ENCODE results near the gene XKR7.

Gene XKR7

DNA sequence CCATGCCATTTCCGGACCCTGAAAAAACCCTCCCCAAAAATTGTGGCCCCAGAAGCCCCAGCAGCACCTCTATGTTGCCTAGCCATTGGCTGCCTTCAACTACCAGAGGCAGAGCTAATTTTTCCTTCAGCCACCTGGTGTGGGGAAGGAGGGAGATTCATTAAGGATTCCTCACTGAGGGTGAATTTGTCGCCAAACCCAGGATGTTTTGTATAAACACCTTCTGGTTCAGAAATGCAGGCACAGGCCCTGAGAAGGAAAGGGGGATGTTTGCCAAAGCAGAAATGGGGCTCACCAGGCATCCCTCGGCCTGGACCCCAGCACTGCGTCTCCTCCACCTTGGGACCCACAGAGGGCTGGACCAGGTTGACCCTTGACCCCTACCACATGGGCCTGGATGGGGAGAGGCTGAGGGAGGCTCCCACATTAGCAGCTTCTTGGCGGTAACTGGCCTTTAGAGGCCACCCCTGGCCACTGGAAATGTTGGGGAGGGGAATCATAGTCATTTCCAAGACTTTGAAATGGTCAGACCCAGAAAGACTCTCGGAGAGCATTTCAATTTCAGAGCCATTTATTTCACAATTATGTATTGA is 14.3 kb upstream of the XKR7 start:
- intact Hi-C loops (cut with micrococcal nuclease), result no loop called here
- Mint-ChIP-seq H3K36me3 (ENCODE audit: low read depth) (peaks cover 26% of the 10 kb centered on the region), H3K4me1 (ENCODE audit: low read depth) (peaks cover 44% of the 10 kb centered on the region), H3K27ac (no peak overlapping the region), H3K9me3 (peaks cover 5% of the 10 kb centered on the region), H3K4me3 (no peak overlapping the region), H3K27me3 (peaks cover 26% of the 10 kb centered on the region)

DNA sequence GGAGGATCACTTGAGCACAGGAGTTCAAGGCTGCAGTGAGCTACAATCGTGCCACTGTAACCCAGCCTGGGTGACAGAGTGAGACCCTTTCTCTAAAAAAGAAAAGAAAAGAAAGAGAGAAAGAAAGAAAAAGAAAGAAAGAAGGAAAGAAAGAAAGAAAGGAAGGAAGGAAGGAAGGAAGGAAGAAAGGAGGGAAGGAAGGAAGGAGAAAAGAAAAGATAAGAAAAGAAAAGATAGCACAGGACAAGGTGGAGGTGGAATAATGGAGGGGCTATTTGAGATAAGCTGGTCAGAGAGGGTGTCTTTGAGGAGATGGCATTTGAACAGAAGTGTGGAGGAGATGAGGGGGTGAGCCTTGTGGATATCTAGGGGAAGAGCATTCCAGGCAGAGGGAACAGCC is 13.5 kb upstream of the XKR7 start:
- Mint-ChIP-seq H3K4me1 (ENCODE audit: low read depth) (peaks cover 42% of the 10 kb centered on the region), H3K27me3 (peaks cover 30% of the 10 kb centered on the region), H3K27ac (peak overlapping the region; percentile 39), H3K4me3 (no peak overlapping the region), H3K9me3 (no peaks in the 10 kb centered on the region), H3K36me3 (ENCODE audit: low read depth) (peaks cover 18% of the 10 kb centered on the region)
- intact Hi-C loops (cut with micrococcal nuclease), result no loop called here

DNA sequence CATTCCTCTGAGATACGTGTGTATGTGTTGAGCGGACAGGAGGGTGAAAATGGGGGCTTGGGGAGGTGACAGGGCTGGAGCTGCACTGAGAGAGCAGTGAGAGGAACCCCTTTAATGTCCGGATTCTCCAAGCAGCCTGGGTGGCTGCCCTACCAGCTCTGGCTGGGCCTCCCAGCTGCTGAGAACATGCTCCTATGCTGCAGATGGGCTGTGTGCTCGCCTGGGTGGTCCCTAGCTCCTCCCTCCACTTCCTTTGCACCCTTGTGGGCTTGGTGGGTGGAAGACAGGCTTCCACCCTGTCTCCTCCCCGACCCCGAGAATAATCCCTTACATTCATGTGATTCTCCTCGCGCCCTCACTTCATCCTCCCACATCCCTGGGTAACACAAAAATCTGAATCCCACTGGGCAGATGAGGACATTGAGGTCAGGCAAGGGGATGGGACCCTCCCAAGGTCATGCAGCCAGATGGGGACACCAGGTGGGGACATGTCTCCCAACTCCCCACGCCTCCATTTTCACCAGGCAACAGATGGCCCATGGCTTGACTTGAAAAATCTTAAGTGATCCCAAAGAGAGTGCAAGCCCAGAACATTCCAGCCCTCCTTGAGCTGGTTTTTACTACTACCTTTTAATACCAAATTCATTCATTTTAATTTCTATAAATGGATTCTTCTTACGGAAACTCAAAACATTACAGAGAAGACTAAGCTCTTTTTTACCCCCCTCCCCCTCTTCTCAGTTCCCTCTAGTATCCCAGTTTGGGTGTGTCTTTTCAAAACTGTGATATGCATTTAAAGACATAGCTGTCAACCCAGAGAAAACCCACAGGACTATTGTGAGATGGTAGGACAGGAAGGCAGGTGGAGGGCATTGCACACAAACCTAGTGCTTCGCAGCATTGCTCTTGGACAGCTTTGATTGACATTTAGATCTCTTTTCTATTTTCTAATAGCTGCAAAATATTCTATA is 11.1 kb upstream of the XKR7 start:
- intact Hi-C loops (cut with micrococcal nuclease), result no loop called here
- H3K9me3 Mint-ChIP-seq, result no peaks in the 10 kb centered on the region

DNA sequence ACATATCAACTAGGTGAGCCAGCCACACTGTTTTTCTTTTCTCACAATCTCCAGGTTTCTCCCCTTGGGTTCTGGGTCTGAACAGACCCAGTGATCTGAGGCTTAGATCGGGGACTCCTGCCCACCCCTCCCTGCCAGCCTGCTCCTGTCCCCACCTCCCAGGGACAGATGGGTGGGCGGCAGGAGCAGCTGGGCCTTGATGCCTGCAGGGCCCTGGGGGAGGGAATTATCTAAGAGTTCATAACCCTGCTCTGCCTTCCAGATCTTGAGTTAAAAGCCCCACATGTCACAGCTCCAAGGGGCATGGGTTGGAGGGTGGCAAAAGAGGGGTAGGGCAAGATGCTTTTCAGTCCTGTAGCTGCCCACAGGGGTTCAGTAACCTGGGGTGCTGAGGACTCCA is 5.2 kb upstream of the XKR7 start:
- Mint-ChIP-seq H3K36me3 (ENCODE audit: low read depth) (no peaks in the 10 kb centered on the region), H3K4me1 (ENCODE audit: low read depth) (peaks cover 13% of the 10 kb centered on the region), H3K4me3 (no peak overlapping the region), H3K27ac (no peak overlapping the region), H3K9me3 (no peaks in the 10 kb centered on the region), H3K27me3 (peaks cover 61% of the 10 kb centered on the region)
- intact Hi-C loops (cut with micrococcal nuclease), result no loop called here

More for the DNA sequence above, 11.1 kb upstream of the XKR7 start:
- peaks cover 22% of the 10 kb centered on the region for H3K4me1 Mint-ChIP-seq (ENCODE audit: low read depth)
- peak overlapping the region; percentile 63 for H3K27ac Mint-ChIP-seq
- peak overlapping the region; percentile 21 for H3K4me3 Mint-ChIP-seq
- H3K36me3 Mint-ChIP-seq (ENCODE audit: low read depth), result peaks cover 2% of the 10 kb centered on the region
- peaks cover 44% of the 10 kb centered on the region for H3K27me3 Mint-ChIP-seq

DNA sequence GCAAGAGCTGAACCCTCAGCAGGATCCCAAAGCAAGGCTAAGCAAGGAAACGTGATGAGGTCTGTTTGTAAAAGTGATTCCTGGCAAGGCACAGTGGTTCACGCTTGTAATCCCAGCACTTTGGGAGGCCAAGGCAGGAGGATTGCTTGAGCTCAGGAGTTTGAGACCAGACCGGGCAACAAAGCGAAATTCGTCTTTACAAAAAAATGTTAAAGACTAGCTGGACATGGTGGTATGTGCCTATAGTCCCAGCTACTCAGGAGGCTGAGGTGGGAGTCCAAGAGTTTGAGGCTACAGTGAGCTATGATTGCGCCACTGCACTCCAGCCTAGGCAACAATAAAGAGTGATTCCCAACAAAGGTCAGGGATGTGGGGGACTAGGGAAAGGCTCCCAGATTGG is 4.1 kb upstream of the XKR7 start:
- intact Hi-C loops (cut with micrococcal nuclease), result no loop called here
- Mint-ChIP-seq H3K27ac (no peak overlapping the region), H3K36me3 (ENCODE audit: low read depth) (no peaks in the 10 kb centered on the region), H3K4me1 (ENCODE audit: low read depth) (peaks cover 20% of the 10 kb centered on the region), H3K4me3 (no peak overlapping the region), H3K9me3 (no peaks in the 10 kb centered on the region), H3K27me3 (peaks cover 65% of the 10 kb centered on the region)

DNA sequence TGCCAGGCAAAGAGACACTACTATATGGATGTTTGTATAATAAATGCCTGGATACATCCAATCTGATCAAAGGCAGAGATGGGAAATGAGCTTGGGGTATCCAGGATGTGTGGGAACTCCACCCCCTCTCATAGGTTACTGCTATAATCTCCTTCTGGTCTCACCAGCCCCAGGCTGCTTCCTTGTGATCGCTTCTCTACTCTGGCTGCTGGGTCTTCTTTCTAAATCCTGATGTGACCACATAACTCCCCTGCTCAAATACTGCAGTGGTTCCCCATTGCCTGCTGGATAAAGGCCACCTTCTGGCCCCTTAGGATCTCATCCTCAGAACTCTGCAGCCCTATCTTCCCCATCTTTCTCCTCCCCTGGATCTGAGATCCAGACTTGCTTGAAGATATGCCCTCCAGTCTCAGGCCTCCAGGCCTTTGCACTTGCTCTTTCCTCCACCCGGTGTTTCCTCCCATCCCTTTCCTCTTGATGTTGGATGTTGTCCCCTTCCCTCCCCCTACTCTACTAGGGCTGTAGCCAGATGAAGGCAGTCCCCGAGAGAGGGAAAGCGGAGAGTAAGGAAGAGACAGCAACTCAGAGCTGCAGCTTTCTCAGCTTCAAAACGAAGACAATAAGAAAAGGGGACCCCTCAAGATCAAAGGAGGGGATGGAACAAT is 828 bp upstream of the XKR7 start:
- H3K36me3 Mint-ChIP-seq (ENCODE audit: low read depth), result no peaks in the 10 kb centered on the region
- H3K4me3 Mint-ChIP-seq, result peak overlapping the region; percentile 1
- H3K4me1 Mint-ChIP-seq (ENCODE audit: low read depth), result peaks cover 18% of the 10 kb centered on the region
- intact Hi-C loops (cut with micrococcal nuclease), result no loop called here
- peaks cover 62% of the 10 kb centered on the region for H3K27me3 Mint-ChIP-seq
- H3K9me3 Mint-ChIP-seq, result no peaks in the 10 kb centered on the region
- no peak overlapping the region for H3K27ac Mint-ChIP-seq

DNA sequence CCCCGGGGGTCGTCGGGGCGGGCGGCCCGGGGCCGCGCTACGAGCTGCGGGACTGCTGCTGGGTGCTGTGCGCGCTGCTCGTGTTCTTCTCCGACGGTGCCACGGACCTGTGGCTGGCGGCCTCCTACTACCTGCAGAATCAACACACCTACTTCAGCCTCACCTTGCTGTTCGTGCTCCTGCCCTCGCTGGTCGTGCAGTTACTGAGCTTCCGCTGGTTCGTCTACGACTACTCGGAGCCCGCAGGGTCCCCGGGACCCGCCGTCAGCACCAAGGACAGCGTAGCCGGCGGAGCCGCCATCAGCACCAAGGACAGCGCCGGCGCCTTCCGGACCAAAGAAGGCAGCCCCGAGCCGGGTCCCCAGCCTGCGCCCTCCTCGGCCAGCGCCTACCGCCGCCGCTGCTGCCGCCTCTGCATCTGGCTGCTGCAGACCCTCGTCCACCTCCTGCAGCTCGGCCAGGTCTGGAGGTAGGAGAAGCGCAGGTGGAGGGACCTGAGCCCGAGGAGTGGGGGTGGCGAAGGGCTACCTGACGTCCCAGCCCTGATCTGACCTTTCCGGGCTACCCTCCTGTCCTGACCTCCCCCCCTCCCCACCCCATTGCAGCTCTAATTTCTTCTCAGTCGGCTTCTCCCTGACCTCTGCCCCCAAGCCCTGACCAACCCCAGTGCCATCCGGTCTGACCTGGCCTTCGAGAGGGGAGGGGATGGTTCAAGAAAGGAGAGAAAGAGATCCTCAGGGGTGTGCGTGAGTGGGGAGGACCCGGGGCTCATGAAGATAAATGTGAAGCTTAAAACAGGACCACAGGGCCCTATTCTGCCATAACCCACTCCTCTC is 558 bp downstream of the XKR7 start:
- peaks cover 60% of the 10 kb centered on the region for H3K27me3 Mint-ChIP-seq
- no peak overlapping the region for H3K27ac Mint-ChIP-seq
- intact Hi-C loops (cut with micrococcal nuclease), result loop anchor here (1.0 kb wide), 1 partner anchor 16 kb away; the partner anchor contains the start of gene PDRG1

DNA sequence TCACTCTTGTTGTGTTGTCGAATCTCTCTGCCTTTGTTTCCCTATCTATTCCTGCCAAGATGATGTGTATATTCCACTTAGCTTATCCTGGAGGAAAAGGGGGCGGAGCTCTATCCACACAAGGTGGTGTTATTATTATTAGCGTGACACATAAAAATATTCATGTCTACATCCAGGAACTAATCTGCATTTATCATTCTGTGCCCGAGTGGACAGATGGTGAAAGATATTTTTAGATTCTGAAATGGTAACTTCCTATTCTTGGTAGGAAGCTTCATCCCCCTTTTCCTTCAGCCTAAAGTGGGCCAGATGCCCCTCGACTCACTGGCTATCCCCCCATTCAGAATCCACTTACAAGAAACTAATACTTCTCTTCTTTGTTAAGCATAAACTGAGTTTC is 2.0 kb downstream of the XKR7 start:
- Mint-ChIP-seq H3K4me1 (ENCODE audit: low read depth) (peaks cover 18% of the 10 kb centered on the region), H3K9me3 (no peaks in the 10 kb centered on the region), H3K36me3 (ENCODE audit: low read depth) (no peaks in the 10 kb centered on the region), H3K4me3 (no peak overlapping the region), H3K27ac (no peak overlapping the region), H3K27me3 (peaks cover 51% of the 10 kb centered on the region)
- intact Hi-C loops (cut with micrococcal nuclease), result no loop called here

More for the DNA sequence above, 558 bp downstream of the XKR7 start:
- Mint-ChIP-seq H3K4me1 (ENCODE audit: low read depth) (peaks cover 18% of the 10 kb centered on the region), H3K4me3 (peak overlapping the region; percentile 89), H3K9me3 (no peaks in the 10 kb centered on the region), H3K36me3 (ENCODE audit: low read depth) (no peaks in the 10 kb centered on the region)

DNA sequence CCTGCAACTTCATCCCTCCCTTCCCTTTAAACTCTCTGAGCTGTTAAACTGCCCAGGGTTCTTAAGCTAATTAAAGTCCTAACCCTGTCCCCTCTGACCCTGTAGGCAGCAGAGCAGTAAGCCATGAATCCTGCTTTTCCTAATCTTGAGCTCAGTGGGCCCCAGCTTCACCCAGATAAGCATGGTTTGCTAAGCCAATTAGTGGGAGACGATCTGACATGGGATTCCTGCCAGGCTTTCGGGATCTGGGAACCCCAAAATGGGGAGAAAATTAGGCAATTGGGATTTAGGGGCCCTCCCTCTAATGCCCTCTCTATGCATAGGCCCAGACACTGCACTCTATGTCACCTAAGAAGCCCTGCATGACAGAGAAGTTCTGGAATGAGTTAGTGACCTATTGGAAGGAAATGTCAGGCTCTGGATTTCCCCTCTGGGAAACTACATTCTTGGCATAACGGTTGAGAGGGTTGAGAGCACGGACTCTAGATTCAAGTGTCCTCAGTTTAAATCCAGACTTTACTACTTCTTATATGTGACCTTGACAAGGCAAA is 4.6 kb downstream of the XKR7 start:
- intact Hi-C loops (cut with micrococcal nuclease), result no loop called here
- H3K27ac Mint-ChIP-seq, result no peak overlapping the region
- H3K9me3 Mint-ChIP-seq, result no peaks in the 10 kb centered on the region
- H3K4me1 Mint-ChIP-seq (ENCODE audit: low read depth), result peaks cover 12% of the 10 kb centered on the region
- H3K4me3 Mint-ChIP-seq, result no peak overlapping the region
- H3K36me3 Mint-ChIP-seq (ENCODE audit: low read depth), result no peaks in the 10 kb centered on the region
- peaks cover 39% of the 10 kb centered on the region for H3K27me3 Mint-ChIP-seq

DNA sequence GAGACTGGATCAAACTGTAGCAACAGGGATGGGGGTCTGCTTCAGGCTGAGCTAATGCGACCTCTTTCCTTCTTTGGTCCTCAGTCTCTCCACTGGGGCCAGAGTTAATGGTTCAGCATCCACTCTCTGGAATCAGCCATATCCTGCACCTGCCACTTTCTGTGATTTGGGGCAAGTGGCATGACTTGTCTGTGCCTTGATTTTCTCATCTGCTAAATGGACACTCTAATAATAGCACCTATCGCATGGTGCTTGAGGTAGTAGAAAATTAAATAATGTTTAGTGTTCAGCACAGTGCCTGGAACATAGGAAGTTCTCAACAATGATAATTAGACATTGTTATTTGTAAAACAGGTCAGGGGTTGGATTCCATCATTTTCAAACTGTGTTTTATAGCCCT is 6.3 kb downstream of the XKR7 start:
- H3K9me3 Mint-ChIP-seq, result no peaks in the 10 kb centered on the region
- no peaks in the 10 kb centered on the region for H3K36me3 Mint-ChIP-seq (ENCODE audit: low read depth)
- H3K27ac Mint-ChIP-seq, result no peak overlapping the region
- H3K4me3 Mint-ChIP-seq, result no peak overlapping the region
- peaks cover 28% of the 10 kb centered on the region for H3K27me3 Mint-ChIP-seq
- H3K4me1 Mint-ChIP-seq (ENCODE audit: low read depth), result no peaks in the 10 kb centered on the region
- intact Hi-C loops (cut with micrococcal nuclease), result no loop called here

DNA sequence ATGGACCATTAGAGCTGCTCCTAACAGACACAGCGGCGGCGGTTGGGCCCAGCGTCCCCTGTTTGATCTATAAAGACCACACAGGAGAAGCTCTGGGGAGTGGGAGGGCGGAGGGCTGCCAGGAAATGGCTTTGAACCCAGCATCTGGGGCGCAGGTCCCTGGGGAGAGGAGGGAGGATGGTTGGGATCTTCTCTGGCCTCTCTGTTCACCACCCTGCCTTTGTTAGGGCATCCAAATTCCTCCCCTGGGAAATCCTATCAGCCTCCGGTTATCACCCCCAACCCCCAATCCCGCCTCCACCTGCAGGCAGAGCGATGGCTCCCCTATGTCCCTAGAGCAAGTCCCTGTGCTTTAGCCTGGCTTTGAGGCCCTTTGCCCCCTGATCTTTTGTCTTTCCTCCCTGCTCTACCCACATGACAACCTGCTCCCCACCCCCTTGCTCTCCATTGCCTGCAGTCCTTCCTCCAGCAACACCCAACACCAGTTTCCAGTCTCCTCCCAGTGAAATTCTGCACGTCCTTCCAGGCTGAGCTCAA is 7.1 kb downstream of the XKR7 start:
- Mint-ChIP-seq H3K9me3 (no peaks in the 10 kb centered on the region), H3K36me3 (ENCODE audit: low read depth) (no peaks in the 10 kb centered on the region), H3K27me3 (peaks cover 26% of the 10 kb centered on the region), H3K4me3 (no peak overlapping the region), H3K27ac (no peak overlapping the region), H3K4me1 (ENCODE audit: low read depth) (no peaks in the 10 kb centered on the region)
- intact Hi-C loops (cut with micrococcal nuclease), result no loop called here

DNA sequence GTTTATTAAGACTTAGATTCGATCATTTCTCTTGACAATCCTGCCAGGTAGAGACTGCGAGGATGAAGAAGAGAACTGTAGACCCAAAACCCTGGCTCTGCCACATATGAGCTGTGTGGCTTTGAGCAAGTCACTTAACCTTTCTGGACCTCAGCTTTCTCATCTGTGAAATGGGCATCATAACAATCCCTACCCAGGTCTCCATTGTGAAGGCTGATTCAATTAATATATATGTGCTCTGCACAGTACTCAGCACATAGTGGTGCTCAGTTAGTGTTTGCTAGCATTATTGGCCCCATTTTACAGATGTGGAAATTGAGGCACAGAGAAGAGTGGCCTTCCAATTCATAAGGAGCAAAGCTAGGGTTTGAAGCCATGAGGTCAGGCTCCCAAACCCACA is 7.9 kb downstream of the XKR7 start:
- Mint-ChIP-seq H3K4me1 (ENCODE audit: low read depth) (no peaks in the 10 kb centered on the region), H3K27me3 (peaks cover 21% of the 10 kb centered on the region), H3K4me3 (no peak overlapping the region), H3K9me3 (no peaks in the 10 kb centered on the region), H3K27ac (no peak overlapping the region), H3K36me3 (ENCODE audit: low read depth) (no peaks in the 10 kb centered on the region)
- intact Hi-C loops (cut with micrococcal nuclease), result no loop called here

DNA sequence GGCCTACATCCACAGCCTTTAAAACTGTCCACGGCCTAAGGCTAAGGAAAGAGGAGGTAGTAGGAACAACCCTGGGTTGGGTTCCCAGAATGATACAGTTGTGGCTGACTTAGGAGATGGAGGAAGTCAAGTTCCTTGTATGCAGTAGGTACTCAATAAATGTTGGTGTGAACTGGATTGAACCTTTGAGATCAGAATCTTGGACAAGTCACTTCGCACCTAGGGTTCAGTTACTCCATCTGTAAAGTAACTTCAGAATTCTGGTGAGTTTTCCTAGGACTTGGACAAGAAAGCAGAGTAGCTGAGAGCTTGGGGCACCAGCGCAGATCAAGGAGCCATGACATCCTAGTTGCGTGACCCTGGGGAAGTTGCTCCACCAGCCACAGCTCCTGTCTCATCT is 9.1 kb downstream of the XKR7 start:
- Mint-ChIP-seq H3K9me3 (no peaks in the 10 kb centered on the region), H3K27me3 (peaks cover 19% of the 10 kb centered on the region)

More for the DNA sequence above, 9.1 kb downstream of the XKR7 start:
- H3K4me1 Mint-ChIP-seq (ENCODE audit: low read depth), result no peaks in the 10 kb centered on the region
- no peak overlapping the region for H3K4me3 Mint-ChIP-seq
- no peaks in the 10 kb centered on the region for H3K36me3 Mint-ChIP-seq (ENCODE audit: low read depth)
- intact Hi-C loops (cut with micrococcal nuclease), result no loop called here
- H3K27ac Mint-ChIP-seq, result no peak overlapping the region
